ENCODE data around the gene MYO9B. TPM values are rescaled to one million over a fixed set of nuclear protein-coding genes. Genes with fewer than 3 reads are reported as not detected.

Gene MYO9B
- total RNA-seq, 1 donor from 2014 or later, result 15.5 TPM

DNA sequence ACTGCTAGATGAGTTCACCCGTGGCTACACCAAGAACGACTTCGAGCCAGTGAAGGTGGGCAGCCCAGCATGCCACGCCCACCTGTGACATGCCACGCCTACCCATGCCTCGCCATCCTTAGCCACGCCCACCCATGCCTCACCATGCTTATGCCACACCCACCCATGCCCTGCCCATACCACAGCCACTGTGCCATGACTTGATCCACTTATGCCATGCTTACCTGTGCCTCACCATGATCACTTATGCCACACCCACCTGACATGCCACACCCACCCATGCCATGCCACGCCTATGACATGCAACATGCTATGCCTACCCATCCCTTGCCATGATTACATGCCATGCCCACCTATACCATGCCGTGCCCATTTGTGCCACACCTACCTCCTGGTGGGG lies 126.7 kb downstream of the MYO9B start:
- Histone ChIP-seq H3K4me3 (ENCODE audit: low read depth, low read length) (no peak overlapping the region), H3K27me3 (ENCODE audit: control insufficient read depth, insufficient read depth, low read length) (no peaks in the 10 kb centered on the region), H3K36me3 (ENCODE audit: control insufficient read depth, insufficient read depth, low read length) (peaks cover 28% of the 10 kb centered on the region)
- FAIRE-seq, result peak; percentile 96
- DNase-seq (ENCODE audit: low read depth), result peak; percentile 46
- TF ChIP-seq, protein P1, sequence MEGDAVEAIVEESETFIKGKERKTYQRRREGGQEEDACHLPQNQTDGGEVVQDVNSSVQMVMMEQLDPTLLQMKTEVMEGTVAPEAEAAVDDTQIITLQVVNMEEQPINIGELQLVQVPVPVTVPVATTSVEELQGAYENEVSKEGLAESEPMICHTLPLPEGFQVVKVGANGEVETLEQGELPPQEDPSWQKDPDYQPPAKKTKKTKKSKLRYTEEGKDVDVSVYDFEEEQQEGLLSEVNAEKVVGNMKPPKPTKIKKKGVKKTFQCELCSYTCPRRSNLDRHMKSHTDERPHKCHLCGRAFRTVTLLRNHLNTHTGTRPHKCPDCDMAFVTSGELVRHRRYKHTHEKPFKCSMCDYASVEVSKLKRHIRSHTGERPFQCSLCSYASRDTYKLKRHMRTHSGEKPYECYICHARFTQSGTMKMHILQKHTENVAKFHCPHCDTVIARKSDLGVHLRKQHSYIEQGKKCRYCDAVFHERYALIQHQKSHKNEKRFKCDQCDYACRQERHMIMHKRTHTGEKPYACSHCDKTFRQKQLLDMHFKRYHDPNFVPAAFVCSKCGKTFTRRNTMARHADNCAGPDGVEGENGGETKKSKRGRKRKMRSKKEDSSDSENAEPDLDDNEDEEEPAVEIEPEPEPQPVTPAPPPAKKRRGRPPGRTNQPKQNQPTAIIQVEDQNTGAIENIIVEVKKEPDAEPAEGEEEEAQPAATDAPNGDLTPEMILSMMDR (IDR thresholded peaks at IDR 0.05; ENCODE audit: insufficient read depth, low read length, severe bottlenecking), result no peak

DNA sequence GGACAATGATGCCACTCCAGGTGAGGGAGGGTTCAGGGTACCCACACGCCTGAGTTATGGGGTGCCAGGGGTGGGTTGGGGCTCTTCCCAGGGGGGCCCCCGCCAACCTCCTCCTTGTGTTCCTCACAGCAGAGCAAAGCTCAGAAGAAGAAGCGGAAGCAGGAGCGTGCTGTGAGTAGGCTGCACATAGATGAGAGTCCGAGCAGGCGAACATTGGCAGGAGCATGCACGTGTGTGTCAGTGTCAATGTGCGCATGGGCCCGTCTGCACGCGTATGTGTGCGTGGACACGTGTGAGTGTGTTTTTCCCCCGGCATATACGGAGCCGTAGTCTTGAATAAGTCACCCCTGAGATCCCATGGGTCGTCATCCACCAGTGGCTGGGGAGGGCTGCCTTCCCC lies 127.1 kb downstream of the MYO9B start:
- H3K36me3 ChIP-seq (ENCODE audit: control insufficient read depth, insufficient read depth, low read length), result peaks cover 26% of the 10 kb centered on the region
- no peak overlapping the region for H3K4me3 ChIP-seq (ENCODE audit: low read depth, low read length)
- FAIRE-seq (no peak), DNase-seq (ENCODE audit: low read depth) (no peak)
- H3K27me3 ChIP-seq (ENCODE audit: control insufficient read depth, insufficient read depth, low read length), result no peaks in the 10 kb centered on the region
- TF ChIP-seq, protein P1 (IDR thresholded peaks at IDR 0.05; ENCODE audit: insufficient read depth, low read length, severe bottlenecking), result no peak

DNA sequence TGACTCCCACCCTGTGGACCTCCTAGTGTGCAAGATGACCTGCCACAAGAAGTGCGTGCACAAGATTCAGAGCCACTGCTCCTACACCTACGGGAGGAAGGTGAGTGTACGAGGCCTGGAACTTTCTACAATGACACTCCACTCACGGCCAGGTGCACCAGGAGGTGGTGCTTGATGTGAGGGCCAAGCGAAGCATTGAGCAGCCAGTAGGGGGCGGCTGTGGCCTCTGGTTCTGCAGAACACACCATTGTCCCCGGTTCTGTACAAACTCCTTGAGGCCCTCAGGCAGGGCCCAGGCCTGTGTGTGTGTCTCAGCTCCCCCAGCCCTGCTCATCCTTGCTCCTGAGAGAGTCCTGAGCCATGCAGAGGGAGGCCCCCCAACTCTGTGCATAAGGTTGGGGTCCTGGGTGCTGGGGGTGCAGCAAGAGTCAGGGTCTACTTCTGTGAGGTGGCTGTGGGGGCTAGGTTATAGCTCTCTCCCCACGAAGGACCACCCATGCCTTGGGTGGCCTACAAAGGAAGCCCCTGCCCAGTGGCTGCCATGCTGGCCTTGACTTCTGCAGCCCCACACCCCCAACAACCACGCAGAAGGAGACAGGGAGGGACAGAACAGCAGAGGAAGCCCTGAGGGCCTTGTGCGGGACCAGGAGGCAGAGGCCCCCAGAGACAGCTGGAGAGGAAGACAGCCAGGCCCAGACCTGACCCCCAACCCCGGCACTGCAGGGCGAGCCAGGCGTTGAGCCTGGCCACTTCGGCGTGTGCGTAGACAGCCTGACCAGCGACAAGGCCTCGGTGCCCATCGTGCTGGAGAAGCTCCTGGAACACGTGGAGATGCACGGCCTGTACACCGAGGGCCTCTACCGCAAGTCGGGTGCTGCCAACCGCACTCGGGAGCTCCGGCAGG lies 129.9 kb downstream of the MYO9B start:
- FAIRE-seq, result no peak
- TF ChIP-seq, protein P1 (IDR thresholded peaks at IDR 0.05; ENCODE audit: insufficient read depth, low read length, severe bottlenecking), result peak; percentile 87
- Histone ChIP-seq H3K27me3 (ENCODE audit: control insufficient read depth, insufficient read depth, low read length) (no peaks in the 10 kb centered on the region), H3K4me3 (ENCODE audit: low read depth, low read length) (no peak overlapping the region), H3K36me3 (ENCODE audit: control insufficient read depth, insufficient read depth, low read length) (peaks cover 28% of the 10 kb centered on the region)
- DNase-seq (ENCODE audit: low read depth), result peak; percentile 35

DNA sequence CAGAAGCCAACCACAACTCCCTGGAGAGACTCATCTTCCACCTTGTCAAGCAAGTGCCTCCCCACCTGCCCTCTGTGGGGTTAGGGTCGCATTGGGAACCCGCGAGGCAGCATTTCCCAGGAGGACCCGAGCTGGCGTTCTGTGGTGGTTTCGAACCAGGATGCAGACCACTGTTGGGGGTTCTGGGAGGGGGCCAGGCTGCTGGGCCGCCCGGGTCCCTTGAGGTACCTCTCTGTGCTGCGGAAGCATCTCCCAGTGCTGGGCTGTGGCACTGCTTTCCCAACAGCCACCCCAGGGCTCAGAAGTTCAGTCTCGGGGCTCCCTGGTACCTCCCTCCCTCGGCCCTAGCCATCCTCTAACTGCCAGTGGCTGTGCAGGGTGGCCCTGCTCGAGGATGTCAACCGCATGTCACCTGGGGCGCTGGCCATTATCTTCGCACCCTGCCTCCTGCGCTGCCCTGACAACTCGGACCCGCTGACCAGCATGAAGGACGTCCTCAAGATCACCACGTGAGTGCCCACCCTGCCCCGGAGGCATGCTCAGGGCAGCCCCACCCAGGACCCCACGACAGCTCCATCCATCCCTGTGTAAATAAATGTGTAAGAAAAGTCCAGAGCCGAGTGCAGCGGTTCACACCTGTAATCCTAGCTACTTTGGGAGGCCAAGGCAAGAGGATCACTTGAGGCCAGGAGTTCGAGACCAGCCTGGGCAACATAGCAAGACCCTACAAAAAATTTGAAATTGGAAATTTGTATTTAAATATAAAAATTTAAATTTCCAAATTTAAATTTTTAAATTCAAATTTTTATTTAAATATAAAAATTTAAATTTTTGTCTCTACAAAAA lies 131.4 kb downstream of the MYO9B start:
- Histone ChIP-seq H3K36me3 (ENCODE audit: control insufficient read depth, insufficient read depth, low read length) (peaks cover 23% of the 10 kb centered on the region), H3K27me3 (ENCODE audit: control insufficient read depth, insufficient read depth, low read length) (no peaks in the 10 kb centered on the region), H3K4me3 (ENCODE audit: low read depth, low read length) (no peak overlapping the region)
- TF ChIP-seq, protein P1 (IDR thresholded peaks at IDR 0.05; ENCODE audit: insufficient read depth, low read length, severe bottlenecking), result no peak
- no peak for DNase-seq (ENCODE audit: low read depth)
- FAIRE-seq, result no peak

DNA sequence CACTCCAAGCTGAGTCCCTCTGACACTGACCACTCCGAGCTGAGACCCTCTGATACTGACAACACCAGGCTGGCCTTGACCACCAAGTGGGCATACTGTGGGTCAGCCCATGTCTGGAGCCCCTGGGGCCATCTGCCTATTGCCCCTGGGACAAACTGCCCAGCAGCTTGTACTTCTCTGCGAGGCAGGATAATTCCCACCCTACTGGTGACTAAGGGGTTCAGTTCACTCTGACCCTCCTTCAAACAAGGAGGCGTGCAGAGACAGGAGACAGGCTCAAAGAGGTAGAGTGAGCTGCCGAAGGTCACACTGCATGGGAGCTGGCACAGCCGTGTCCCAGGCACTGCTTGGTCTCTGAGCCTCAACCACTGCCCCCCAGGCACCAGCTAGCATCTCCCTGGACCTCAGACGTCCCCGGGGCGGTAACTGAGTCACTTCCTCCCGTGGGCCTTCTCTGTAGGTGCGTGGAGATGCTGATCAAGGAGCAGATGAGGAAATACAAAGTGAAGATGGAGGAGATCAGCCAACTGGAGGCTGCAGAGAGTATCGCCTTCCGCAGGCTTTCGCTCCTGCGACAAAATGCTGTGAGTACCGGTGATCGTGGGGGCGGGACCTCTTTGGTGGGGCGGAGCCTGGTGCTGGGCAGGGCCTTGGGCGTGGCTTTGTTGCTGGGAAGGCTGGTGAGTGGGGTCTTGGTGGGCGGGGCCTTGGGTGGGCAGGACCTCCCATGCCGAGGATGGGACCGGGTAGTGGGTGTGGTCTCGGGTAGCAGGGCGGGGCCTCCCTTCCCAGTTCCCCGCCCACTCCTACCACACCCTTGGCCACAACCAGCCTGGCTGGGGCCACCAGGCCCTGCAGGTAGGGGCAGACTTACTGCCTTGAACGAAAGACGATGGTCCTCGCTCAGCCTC lies 133.8 kb downstream of the MYO9B start:
- no peaks in the 10 kb centered on the region for H3K27me3 ChIP-seq (ENCODE audit: control insufficient read depth, insufficient read depth, low read length)
- FAIRE-seq (no peak), DNase-seq (ENCODE audit: low read depth) (peak; percentile 18)
- H3K36me3 ChIP-seq (ENCODE audit: control insufficient read depth, insufficient read depth, low read length), result peaks cover 17% of the 10 kb centered on the region
- H3K4me3 ChIP-seq (ENCODE audit: low read depth, low read length), result no peak overlapping the region
- TF ChIP-seq, protein P1 (IDR thresholded peaks at IDR 0.05; ENCODE audit: insufficient read depth, low read length, severe bottlenecking), result no peak
